Spleen (tissue), 11 donors: Measurements from ENCODE around the gene TMED6. TPM values are rescaled to one million over a fixed set of nuclear protein-coding genes. Genes with fewer than 3 reads are reported as not detected.

Experiments
- DNase-seq: peaks from one replicate; pipeline ENCODE4 v3.0.0-alpha.2; 2020
- H3K27ac ChIP-seq, 8 donors: fragments of 200-600 bp; sonication (generic) in 7 of 8; 1 replicate in 4 of 8; 2 replicates in 4 of 8; pipeline versions ENCODE4 v1.5.0 to v1.8.0; 2016 to 2021; ENCODE audit warnings: inconsistent platforms in 4 of 8, mild to moderate bottlenecking in 4 of 8, moderate library complexity in 1 of 8
- H3K27me3 ChIP-seq, 7 donors: fragments of 200-600 bp; sonication (generic) in 6 of 7; replicated peaks in 1 of 7; 1 replicate in 4 of 7; 2 replicates in 3 of 7; pipeline versions ENCODE4 v1.5.0 to v1.8.0; 2016 to 2021; ENCODE audit warnings: inconsistent platforms in 3 of 7, mild to moderate bottlenecking in 1 of 7
- H3K36me3 ChIP-seq, 6 donors: fragments of 200-600 bp; sonication (generic) in 5 of 6; 1 replicate in 4 of 6; 2 replicates in 2 of 6; pipeline versions ENCODE4 v1.5.0 to v1.8.0; 2016 to 2021; ENCODE audit warnings: inconsistent platforms in 2 of 6
- H3K4me1 ChIP-seq, 6 donors: fragments of 200-600 bp; sonication (generic) in 5 of 6; 1 replicate in 3 of 6; 2 replicates in 3 of 6; pipeline versions ENCODE4 v1.5.0 to v1.8.0; 2016 to 2021; ENCODE audit warnings: inconsistent platforms in 3 of 6
- H3K4me3 ChIP-seq, 8 donors: fragments of 200-600 bp; sonication (generic) in 7 of 8; 1 replicate in 4 of 8; 2 replicates in 4 of 8; pipeline versions ENCODE4 v1.5.0 to v1.8.0; 2016 to 2021; ENCODE audit warnings: inconsistent platforms in 4 of 8, mild to moderate bottlenecking in 4 of 8, moderate library complexity in 2 of 8
- H3K9me3 ChIP-seq, 8 donors: fragments of 200-600 bp; sonication (generic) in 7 of 8; 1 replicate in 4 of 8; 2 replicates in 4 of 8; pipeline versions ENCODE4 v1.5.0 to v1.8.0; 2016 to 2021; ENCODE audit warnings: inconsistent platforms in 4 of 8
- POLR2A ChIP-seq, 3 donors: fragments of 450-650 bp; IDR thresholded peaks; one replicate each; pipeline ENCODE4 v1.5.1; 2017; ENCODE audit warnings: antibody characterized with exemption in 3 of 3, mild to moderate bottlenecking in 1 of 3
- POLR2AphosphoS5 ChIP-seq, 3 donors: sonication (generic); formaldehyde crosslinking; IDR thresholded peaks; one replicate each; pipeline ENCODE4 v1.5.1; 2017; ENCODE audit warnings: antibody characterized with exemption in 3 of 3
- WGBS, 5 donors: extraction: QIAGEN DNeasy Blood & Tissue Kit in 3 of 5; methylation state at CpG; one replicate each; pipeline versions ENCODE4 v1.1.5 to v1.1.7; 2013 to 2018; 5-methylcytosine and 5-hydroxymethylcytosine counted together
- intact Hi-C: fragments of 100-400 bp; cut with DNase I; formaldehyde crosslinking; loops from one replicate; pipeline ENCODE4 v1.15.0; 2023; ENCODE audit warnings: low total_unique reads
- polyA plus RNA-seq, 3 donors: library from polyadenylated mRNA; stranded (reverse); fragments of 200-250 nt; gene quantifications; one replicate each; pipeline ENCODE4 v1.2.1, GENCODE V29; 2013
- total RNA-seq, 7 donors: library from RNA; depleted of rRNA in 3 of 7; stranded (reverse); fragments of >200 nt in 3 of 7; fragmentation: NEBNext Ultra II Directional in 4 of 7; extraction: Animal tissue kit (Norgen Biotek cat#: 25700) in 4 of 7; gene quantifications; one replicate each; pipeline versions ENCODE4 v1.1.0 to v1.2.1, GENCODE V29; 2016 to 2021
- TF ChIP-seq, protein P1 (sequence below), 11 experiments: fragments of 200-600 bp in 7 of 11; fragments of 450-650 bp in 4 of 11; sonication (generic) in 4 of 11; IDR thresholded peaks in 8 of 11; conservative IDR thresholded peaks in 3 of 11; 1 replicate in 7 of 11; 2 replicates in 4 of 11; pipeline versions ENCODE4 v1.4.0 to v1.8.0; 2016 to 2021; ENCODE audit warnings: antibody characterized with exemption in 11 of 11, inconsistent platforms in 4 of 11, mild to moderate bottlenecking in 1 of 11
- donor health status: healthy with polysubstance abuse.
- donor health status: DM: no; HTN: no; CAD: no; lungs with moderate emphysema.
- donor health status: DM: no; HTN: no; CAD: no.
- donor health status: Bipolar disorder and iron deficiency.
- donor health status: healthy.
- donor health status: DM: no; HTN: no; CAD: no.
- donor health status: DM: yes; HTN: yes; CAD: no.

Gene TMED6
- total and polyA plus RNA-seq, 10 donors = 0.59 to 5.2 (median 1.3) TPM; not detected in 2

DNA sequence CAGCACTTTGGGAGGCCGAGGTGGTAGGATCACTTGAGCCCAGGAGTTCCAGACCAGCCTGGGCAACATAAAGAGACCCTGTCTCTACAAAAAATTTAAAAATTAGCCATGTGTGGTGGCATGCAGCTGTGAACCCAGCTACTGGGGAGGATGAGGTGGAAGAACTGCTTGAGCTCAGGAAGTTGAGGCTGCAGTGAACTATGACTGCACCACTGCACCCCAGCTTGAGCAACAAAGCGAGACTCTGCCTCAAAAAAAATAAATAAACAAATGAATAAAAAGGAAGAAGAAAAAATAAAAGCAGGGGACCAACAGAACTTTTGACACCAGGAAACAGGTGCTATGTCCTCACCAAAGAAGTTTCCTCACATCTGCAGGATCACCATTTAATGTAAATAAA is 20.0 kb upstream of the TMED6 start:
- no peaks in the 10 kb centered on the region for H3K9me3 ChIP-seq
- no peaks in the 10 kb centered on the region for H3K27me3 ChIP-seq
- TF ChIP-seq POLR2A (IDR thresholded peaks at IDR 0.05) (no peak), POLR2AphosphoS5 (IDR thresholded peaks at IDR 0.05) (peak in 1 of 3 donors; percentile 31)
- TF ChIP-seq, protein P1, sequence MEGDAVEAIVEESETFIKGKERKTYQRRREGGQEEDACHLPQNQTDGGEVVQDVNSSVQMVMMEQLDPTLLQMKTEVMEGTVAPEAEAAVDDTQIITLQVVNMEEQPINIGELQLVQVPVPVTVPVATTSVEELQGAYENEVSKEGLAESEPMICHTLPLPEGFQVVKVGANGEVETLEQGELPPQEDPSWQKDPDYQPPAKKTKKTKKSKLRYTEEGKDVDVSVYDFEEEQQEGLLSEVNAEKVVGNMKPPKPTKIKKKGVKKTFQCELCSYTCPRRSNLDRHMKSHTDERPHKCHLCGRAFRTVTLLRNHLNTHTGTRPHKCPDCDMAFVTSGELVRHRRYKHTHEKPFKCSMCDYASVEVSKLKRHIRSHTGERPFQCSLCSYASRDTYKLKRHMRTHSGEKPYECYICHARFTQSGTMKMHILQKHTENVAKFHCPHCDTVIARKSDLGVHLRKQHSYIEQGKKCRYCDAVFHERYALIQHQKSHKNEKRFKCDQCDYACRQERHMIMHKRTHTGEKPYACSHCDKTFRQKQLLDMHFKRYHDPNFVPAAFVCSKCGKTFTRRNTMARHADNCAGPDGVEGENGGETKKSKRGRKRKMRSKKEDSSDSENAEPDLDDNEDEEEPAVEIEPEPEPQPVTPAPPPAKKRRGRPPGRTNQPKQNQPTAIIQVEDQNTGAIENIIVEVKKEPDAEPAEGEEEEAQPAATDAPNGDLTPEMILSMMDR (IDR thresholded peaks at IDR 0.05 in 8 of 11, conservative IDR thresholded peaks at IDR 0.05 in 3 of 11) = no peak
- no peak overlapping the region for H3K4me3 ChIP-seq
- peaks cover 0 to 86% (median 55%) of the 10 kb centered on the region in 6 donors for H3K36me3 ChIP-seq
- 58 to 65% (median 63%) methylated on average over 2 of the region's 2 CpGs for WGBS, 5 donors
- intact Hi-C loops = no loop called here
- H3K4me1 ChIP-seq = peaks cover 0 to 44% (median 8%) of the 10 kb centered on the region in 6 donors
- no peak for DNase-seq
- H3K27ac ChIP-seq = peak overlapping the region in 4 of 8 donors; percentile 46 to 60 (median 49)

DNA sequence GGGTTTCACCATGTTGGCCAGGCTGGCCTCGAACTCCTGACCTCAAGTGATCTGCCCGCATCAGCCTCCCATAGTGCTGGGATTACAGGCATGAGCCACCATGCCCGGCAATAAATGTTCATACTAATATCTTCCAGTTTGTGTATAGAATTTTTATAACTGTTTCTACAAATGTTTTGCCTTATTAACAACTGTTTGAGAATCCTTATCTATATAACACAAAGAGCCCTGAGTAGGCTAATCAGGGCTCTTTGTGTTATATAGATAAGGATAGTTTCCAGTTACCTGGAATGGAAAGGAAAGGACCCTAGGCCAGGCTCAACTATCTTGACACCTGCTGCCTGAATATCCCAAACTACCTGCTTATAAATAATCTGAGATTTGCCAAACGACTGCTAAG is 17.3 kb upstream of the TMED6 start:
- TF ChIP-seq, protein P1 (IDR thresholded peaks at IDR 0.05 in 8 of 11, conservative IDR thresholded peaks at IDR 0.05 in 3 of 11) = no peak
- TF ChIP-seq POLR2AphosphoS5 (IDR thresholded peaks at IDR 0.05) = no peak
- TF ChIP-seq POLR2A (IDR thresholded peaks at IDR 0.05) = no peak
- intact Hi-C loops = no loop called here
- Histone ChIP-seq H3K36me3 (peaks cover 4 to 100% (median 77%) of the 10 kb centered on the region in 6 donors), H3K4me1 (peaks cover 0 to 41% (median 8%) of the 10 kb centered on the region in 6 donors), H3K4me3 (no peak overlapping the region), H3K27ac (peak overlapping the region in 1 of 8 donors; percentile 60), H3K27me3 (no peaks in the 10 kb centered on the region), H3K9me3 (no peaks in the 10 kb centered on the region)
- 90 to 99% (median 96%) methylated on average over 4 of the region's 4 CpGs for WGBS, 5 donors
- DNase-seq = no peak

DNA sequence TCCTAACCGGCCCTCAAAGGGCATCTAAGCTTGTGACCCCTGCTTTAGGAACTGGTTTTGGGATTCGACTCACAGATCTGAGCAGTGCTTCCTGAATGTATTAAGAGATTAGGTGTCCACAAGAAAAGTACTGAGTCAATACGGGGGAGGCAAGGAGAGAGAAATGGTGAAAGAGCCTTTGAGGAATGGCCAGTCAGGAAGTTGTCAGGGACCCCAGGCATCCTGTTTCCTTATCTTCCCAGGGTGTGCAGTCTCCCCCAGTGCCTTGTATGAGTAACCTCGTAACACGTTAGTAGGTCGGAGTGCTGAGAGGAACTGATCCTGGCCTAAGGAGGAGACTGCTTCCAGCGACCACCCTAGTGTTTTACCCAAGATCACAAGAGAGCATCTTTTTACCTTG is 16.4 kb upstream of the TMED6 start:
- Histone ChIP-seq H3K36me3 (peaks cover 4 to 100% (median 75%) of the 10 kb centered on the region in 6 donors), H3K27ac (no peak overlapping the region)
- intact Hi-C loops = no loop called here

DNA sequence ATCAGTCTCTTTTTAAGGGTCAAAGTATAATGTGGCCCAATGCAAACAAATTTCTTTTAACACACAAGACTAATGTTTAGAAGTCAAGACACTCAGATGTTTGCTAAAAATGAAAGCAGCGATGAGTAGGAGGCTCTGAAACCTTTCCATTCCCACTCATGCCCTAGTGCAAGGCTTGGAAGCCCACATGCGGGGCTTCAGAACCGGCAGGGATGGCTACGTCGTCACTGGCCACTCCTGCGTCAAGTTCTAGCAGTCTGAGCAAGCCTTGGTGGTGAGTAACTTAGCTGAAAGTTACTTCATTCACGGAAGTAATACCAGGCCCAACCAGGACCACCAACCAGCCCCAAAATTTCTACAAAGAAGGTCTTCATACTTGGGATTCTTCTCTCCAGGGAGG is 14.8 kb upstream of the TMED6 start:
- Histone ChIP-seq H3K4me1 (peaks cover 0 to 16% (median under 1%) of the 10 kb centered on the region in 6 donors), H3K36me3 (peaks cover 4 to 97% (median 68%) of the 10 kb centered on the region in 6 donors), H3K27ac (no peak overlapping the region), H3K27me3 (no peaks in the 10 kb centered on the region), H3K4me3 (no peak overlapping the region), H3K9me3 (no peaks in the 10 kb centered on the region)
- WGBS, 5 donors = 88 to 95% (median 91%) methylated on average over 7 of the region's 7 CpGs
- no peak for DNase-seq
- TF ChIP-seq, protein P1 (IDR thresholded peaks at IDR 0.05 in 8 of 11, conservative IDR thresholded peaks at IDR 0.05 in 3 of 11) = no peak
- TF ChIP-seq POLR2AphosphoS5 (IDR thresholded peaks at IDR 0.05) (no peak), POLR2A (IDR thresholded peaks at IDR 0.05) (no peak)
- intact Hi-C loops = no loop called here

More for the DNA sequence above, 16.4 kb upstream of the TMED6 start:
- Histone ChIP-seq H3K4me1 (peaks cover 0 to 32% (median 8%) of the 10 kb centered on the region in 6 donors), H3K4me3 (no peak overlapping the region), H3K9me3 (no peaks in the 10 kb centered on the region), H3K27me3 (no peaks in the 10 kb centered on the region)
- 49 to 70% (median 61%) methylated on average over 7 of the region's 7 CpGs for WGBS, 5 donors
- TF ChIP-seq POLR2AphosphoS5 (IDR thresholded peaks at IDR 0.05) (no peak), POLR2A (IDR thresholded peaks at IDR 0.05) (no peak)
- TF ChIP-seq, protein P1 (IDR thresholded peaks at IDR 0.05 in 8 of 11, conservative IDR thresholded peaks at IDR 0.05 in 3 of 11) = no peak
- no peak for DNase-seq
